Natural killer cell (primary cell): ENCODE data around the gene CADM1. TPM values are rescaled to one million over a fixed set of nuclear protein-coding genes. Genes with fewer than 3 reads are reported as not detected.

ENCODE experiments used
- ATAC-seq, 3 donors: fragments of 150-1000 bp in 2 of 3; fragments of 200-7000 bp in 1 of 3; cut with Tn5 transposase; 1 replicate in 1 of 3; 2 replicates in 2 of 3; pipeline ENCODE4 v1.10.0; 2021; ENCODE audit warnings: mild to moderate bottlenecking in 2 of 3, moderate library complexity in 2 of 3
- DNase-seq, 2 donors: peaks; one replicate each; pipeline versions ENCODE4 v3.0.0 to v3.0.0-alpha.2; 2013 to 2021; ENCODE audit warnings: mixed read lengths in 1 of 2
- H3K27ac ChIP-seq: one replicate; pipeline ENCODE4 v1.5.1; 2013; ENCODE audit warnings: mild to moderate bottlenecking, low read length
- H3K27me3 ChIP-seq: one replicate; pipeline ENCODE4 v1.6.1; 2013; ENCODE audit warnings: low read length; ENCODE audit not compliant: control insufficient read depth, insufficient read depth
- H3K36me3 ChIP-seq: one replicate; pipeline ENCODE4 v1.6.1; 2013; ENCODE audit warnings: low read length; ENCODE audit not compliant: control insufficient read depth, insufficient read depth
- H3K4me1 ChIP-seq: one replicate; pipeline ENCODE4 v1.6.1; 2013; ENCODE audit warnings: low read length; ENCODE audit not compliant: control insufficient read depth, insufficient read depth
- H3K4me3 ChIP-seq: one replicate; pipeline ENCODE4 v1.5.1; 2013; ENCODE audit warnings: low read length
- H3K9me3 ChIP-seq: one replicate; pipeline ENCODE4 v1.6.1; 2013; ENCODE audit warnings: low read length; ENCODE audit not compliant: control insufficient read depth, insufficient read depth
- H3K27ac Mint-ChIP-seq, 2 donors: one replicate each; pipeline ENCODE4 v1.8.0; 2022; ENCODE audit warnings: mild to moderate bottlenecking in 2 of 2, mixed read lengths in 2 of 2, moderate library complexity in 1 of 2
- H3K27me3 Mint-ChIP-seq, 2 donors: one replicate each; pipeline ENCODE4 v1.8.0; 2022; ENCODE audit warnings: low read depth in 2 of 2, mixed read lengths in 2 of 2
- H3K36me3 Mint-ChIP-seq: one replicate; pipeline ENCODE4 v1.8.0; 2022; ENCODE audit warnings: mixed read lengths
- H3K4me1 Mint-ChIP-seq, 2 donors: one replicate each; pipeline ENCODE4 v1.8.0; 2022; ENCODE audit warnings: mixed read lengths in 2 of 2
- H3K4me3 Mint-ChIP-seq: one replicate; pipeline ENCODE4 v1.8.0; 2022; ENCODE audit warnings: mild to moderate bottlenecking, moderate library complexity, mixed read lengths
- H3K9me3 Mint-ChIP-seq, 2 donors: one replicate each; pipeline ENCODE4 v1.8.0; 2022; ENCODE audit warnings: mixed read lengths in 2 of 2
- CTCF ChIP-seq: fragments of 200-600 bp; IDR thresholded peaks from one replicate; pipeline ENCODE4 v1.8.0; 2022; ENCODE audit warnings: antibody characterized with exemption
- WGBS: methylation state at CpG from one replicate; pipeline ENCODE4 v1.1.7; 2013; ENCODE audit warnings: missing lambda C conversion rate; ENCODE audit not compliant: insufficient coverage; 5-methylcytosine and 5-hydroxymethylcytosine counted together
- intact Hi-C: fragments of 100-400 bp; cut with micrococcal nuclease; formaldehyde crosslinking; loops from one replicate; pipeline ENCODE4 v1.14.2; 2022
- total RNA-seq, 4 donors: library from RNA; stranded (reverse); fragments of 120-200 nt in 1 of 4; gene quantifications; one replicate each; pipeline versions ENCODE4 v1.2.3 to v1.2.4, GENCODE V29; 2013 to 2022

The CADM1 gene
- total RNA-seq, 3 donors from 2014 or later (not counting 1 experiment from before 2014, with no cell fraction given), result 3.2 to 4.2 (median 3.9) TPM

- Mint-ChIP-seq H3K27ac (no peak overlapping the region), H3K36me3 (no peaks in the 10 kb centered on the region)
Measured at GRCh38 chr11:115133475-115134209, 370.6 kb downstream of the CADM1 start.

DNA sequence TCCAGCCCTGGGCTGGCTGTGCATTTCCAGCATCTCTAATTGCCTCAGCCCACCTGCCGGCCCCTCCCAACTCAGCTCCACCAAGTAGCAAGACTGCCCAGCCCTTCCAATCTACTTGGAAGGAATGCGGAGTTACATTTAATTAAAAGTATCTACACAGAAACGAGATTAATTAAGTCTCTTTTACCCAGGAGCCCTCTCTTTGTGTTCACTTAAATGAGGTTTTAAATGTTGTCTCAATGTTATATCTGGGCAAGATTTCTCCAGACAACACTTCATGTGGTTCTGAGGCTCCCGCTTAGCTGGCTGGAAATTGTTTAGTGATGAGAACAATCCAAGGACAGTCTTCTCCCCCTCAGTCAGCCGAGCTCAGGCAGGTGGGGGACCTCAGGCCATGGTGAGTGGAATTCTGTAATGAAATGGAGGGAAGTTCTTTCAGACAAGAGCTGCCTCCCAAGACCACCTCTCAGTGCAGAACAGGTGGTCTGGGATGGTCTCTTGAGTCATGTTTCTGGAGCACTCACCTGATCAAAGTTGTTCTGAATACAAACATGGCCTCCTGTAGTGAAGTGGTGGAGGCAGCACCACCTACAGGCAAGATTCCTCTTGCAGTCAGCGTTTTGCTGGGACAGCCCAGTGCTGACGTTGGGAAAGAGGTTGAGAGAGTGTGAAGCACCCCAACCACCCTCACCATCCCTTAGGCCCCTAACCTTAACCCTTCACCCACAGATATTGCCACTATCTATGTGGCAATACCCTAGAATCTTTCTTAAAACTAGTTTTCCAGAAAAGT lies 371.6 kb downstream of the CADM1 start:
- Mint-ChIP-seq H3K36me3 (no peaks in the 10 kb centered on the region), H3K27ac (no peak overlapping the region), H3K9me3 (no peaks in the 10 kb centered on the region), H3K27me3 (no peaks in the 10 kb centered on the region), H3K4me3 (no peak overlapping the region), H3K4me1 (no peaks in the 10 kb centered on the region)
- no peak for TF ChIP-seq CTCF
- WGBS, result 77% methylated on average over 2 of the region's 7 CpGs
- no peaks in the 10 kb centered on the region for H3K27me3 ChIP-seq
- no peak overlapping the region for H3K27ac ChIP-seq
- no peaks in the 10 kb centered on the region for H3K36me3 ChIP-seq
- DNase-seq (peak in 1 of 2 donors; percentile 3), ATAC-seq (no peak)
- H3K4me1 ChIP-seq, result no peaks in the 10 kb centered on the region
- intact Hi-C loops, result loop anchor here (10.0 kb wide), 1 partner anchor 1758 kb away; no protein-coding TSS in a partner anchor
- no peak overlapping the region for H3K4me3 ChIP-seq
- no peaks in the 10 kb centered on the region for H3K9me3 ChIP-seq

More at GRCh38 chr11:115133475-115134209, 370.6 kb downstream of the CADM1 start:
- intact Hi-C loops, result loop anchor here (10.0 kb wide), 1 partner anchor 1759 kb away; no protein-coding TSS in a partner anchor
- H3K27me3 Mint-ChIP-seq, result no peaks in the 10 kb centered on the region
- Histone ChIP-seq H3K4me3 (no peak overlapping the region), H3K27me3 (no peaks in the 10 kb centered on the region), H3K9me3 (no peaks in the 10 kb centered on the region), H3K4me1 (no peaks in the 10 kb centered on the region), H3K36me3 (no peaks in the 10 kb centered on the region), H3K27ac (no peak overlapping the region)
- no peak overlapping the region for H3K4me3 Mint-ChIP-seq
- DNase-seq (no peak), ATAC-seq (no peak)
- no peaks in the 10 kb centered on the region for H3K9me3 Mint-ChIP-seq
- TF ChIP-seq CTCF, result no peak
- no peaks in the 10 kb centered on the region for H3K4me1 Mint-ChIP-seq
- 90% methylated on average over 5 of the region's 5 CpGs for WGBS

DNA sequence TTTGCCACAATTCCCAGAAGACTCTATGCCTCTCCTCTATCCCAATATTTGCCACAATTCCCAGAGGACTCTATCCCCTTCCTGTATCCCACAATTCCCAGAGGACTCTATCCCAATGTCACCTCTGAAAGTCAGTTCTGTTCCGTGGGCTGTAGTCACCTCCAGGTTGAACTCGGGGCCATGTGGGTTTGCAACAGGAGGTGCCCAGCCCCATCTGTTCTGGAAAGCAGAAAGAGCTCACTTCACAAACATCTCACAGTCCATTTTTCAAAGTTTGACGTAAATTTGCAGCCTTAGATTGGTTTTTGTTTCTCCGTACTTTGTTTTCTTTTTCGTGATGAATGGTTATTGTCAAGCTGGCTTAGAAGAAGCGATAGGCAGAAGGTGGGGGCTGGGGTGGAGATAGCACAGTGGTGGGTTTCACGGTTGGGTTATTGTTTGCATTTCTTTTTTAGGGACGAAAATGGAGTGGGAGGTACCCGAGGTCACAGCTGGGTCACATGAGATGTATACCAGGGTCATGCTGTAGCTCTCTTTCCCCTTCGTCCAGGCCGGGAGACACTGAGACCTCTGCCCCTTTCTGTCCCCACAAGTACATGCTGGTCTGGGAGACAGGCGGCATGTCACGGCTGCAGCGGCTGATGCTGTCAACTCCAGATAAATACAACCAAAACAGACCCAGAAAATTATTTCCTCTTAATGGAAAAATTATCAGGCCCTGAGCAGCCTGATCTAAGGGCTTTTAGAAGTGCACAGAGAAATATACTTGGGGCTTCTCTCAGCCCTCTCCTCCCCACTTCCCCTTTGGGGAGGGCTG lies 374.5 kb downstream of the CADM1 start:
- no peaks in the 10 kb centered on the region for H3K36me3 ChIP-seq
- no peaks in the 10 kb centered on the region for H3K9me3 ChIP-seq
- no peaks in the 10 kb centered on the region for H3K27me3 ChIP-seq
- Mint-ChIP-seq H3K4me1 (no peaks in the 10 kb centered on the region), H3K4me3 (no peak overlapping the region), H3K9me3 (no peaks in the 10 kb centered on the region), H3K27ac (no peak overlapping the region), H3K36me3 (no peaks in the 10 kb centered on the region), H3K27me3 (no peaks in the 10 kb centered on the region)
- ATAC-seq (no peak), DNase-seq (no peak)
- TF ChIP-seq CTCF, result no peak
- intact Hi-C loops, result loop anchor here (10.0 kb wide), 1 partner anchor 1755 kb away; no protein-coding TSS in a partner anchor
- H3K27ac ChIP-seq, result no peak overlapping the region
- H3K4me3 ChIP-seq, result no peak overlapping the region
- WGBS, result 58% methylated on average over 14 of the region's 14 CpGs
- H3K4me1 ChIP-seq, result no peaks in the 10 kb centered on the region
